Measurements from ENCODE around the gene EPHB1.

Gene EPHB1

DNA sequence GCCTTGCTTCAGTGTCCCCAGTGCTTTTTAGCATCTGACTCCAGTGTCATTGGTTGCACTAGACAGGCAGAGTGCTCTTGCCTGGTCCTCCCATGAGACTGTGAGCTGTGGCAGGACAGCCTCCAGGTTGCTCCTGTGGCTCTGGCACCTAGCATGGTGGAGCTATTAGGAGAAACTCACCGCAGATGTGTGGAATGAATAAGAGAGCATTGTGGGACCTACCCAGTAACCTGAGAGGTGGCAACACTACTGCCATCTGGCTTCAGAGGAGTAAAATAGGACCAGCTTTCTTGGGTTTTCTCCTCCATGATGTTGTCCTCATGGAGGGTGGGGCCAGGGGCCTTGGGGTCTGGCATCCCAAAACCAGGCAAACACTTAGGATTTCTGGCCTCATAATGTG lies 183.6 kb downstream of the EPHB1 start:
- no peak overlapping the region for H3K4me3 ChIP-seq (ENCODE audit: low read depth, low read length)
- CTCF ChIA-PET: interaction anchor here (1.5 kb wide), 1 partner anchor 26 kb away, joined by 3 read pairs; no protein-coding TSS in a partner anchor
- TF ChIP-seq, protein P1, sequence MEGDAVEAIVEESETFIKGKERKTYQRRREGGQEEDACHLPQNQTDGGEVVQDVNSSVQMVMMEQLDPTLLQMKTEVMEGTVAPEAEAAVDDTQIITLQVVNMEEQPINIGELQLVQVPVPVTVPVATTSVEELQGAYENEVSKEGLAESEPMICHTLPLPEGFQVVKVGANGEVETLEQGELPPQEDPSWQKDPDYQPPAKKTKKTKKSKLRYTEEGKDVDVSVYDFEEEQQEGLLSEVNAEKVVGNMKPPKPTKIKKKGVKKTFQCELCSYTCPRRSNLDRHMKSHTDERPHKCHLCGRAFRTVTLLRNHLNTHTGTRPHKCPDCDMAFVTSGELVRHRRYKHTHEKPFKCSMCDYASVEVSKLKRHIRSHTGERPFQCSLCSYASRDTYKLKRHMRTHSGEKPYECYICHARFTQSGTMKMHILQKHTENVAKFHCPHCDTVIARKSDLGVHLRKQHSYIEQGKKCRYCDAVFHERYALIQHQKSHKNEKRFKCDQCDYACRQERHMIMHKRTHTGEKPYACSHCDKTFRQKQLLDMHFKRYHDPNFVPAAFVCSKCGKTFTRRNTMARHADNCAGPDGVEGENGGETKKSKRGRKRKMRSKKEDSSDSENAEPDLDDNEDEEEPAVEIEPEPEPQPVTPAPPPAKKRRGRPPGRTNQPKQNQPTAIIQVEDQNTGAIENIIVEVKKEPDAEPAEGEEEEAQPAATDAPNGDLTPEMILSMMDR (IDR thresholded peaks at IDR 0.05; ENCODE audit: insufficient read depth, low read length, missing control alignments): no peak
- DNase-seq (ENCODE audit: low read depth, low spot score): no peak
- POLR2A ChIA-PET: no interaction called here

DNA sequence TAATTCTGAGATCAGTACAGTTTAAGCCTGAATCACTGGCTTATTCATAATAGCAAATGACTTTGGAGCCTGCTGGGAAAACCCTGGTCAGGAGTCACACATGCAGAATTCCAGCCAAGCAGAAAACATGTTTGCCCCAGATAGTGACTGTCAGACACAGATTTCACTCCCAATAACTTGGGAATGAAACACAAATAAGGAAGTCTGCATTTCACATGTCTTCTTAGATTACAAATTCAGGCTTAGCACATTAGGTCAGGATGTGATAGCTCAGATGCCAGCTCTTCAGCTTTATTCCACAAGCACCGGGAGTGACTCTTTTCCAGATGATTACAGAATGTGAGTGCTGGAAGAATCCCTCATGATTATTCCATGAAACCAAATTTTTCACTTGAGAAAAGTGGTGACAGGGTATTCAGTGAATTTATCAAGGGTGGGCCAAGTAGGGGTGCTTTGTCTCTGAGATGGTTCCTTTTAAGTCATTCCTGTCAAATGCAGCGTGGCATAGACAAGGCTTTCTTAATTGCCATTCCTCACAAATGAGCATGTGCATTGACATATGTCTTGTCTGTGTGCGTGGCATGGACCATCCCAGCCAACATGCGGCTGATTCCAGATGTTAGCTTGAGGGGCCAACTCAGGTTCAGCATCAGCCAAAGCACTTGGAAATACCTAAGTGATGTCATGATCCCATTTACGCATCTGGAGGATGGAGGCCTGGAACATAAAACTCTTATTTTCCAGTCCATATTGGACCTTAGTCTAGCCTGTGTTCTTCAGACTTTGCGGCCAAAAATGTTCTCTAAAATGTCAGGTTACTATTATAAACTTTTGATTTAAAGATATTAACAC lies 191.0 kb downstream of the EPHB1 start:
- POLR2A ChIA-PET: no interaction called here
- TF ChIP-seq, protein P1 (IDR thresholded peaks at IDR 0.05; ENCODE audit: insufficient read depth, low read length, missing control alignments): no peak
- no peak overlapping the region for H3K4me3 ChIP-seq (ENCODE audit: low read depth, low read length)
- CTCF ChIA-PET: no interaction called here
- no peak for DNase-seq (ENCODE audit: low read depth, low spot score)

DNA sequence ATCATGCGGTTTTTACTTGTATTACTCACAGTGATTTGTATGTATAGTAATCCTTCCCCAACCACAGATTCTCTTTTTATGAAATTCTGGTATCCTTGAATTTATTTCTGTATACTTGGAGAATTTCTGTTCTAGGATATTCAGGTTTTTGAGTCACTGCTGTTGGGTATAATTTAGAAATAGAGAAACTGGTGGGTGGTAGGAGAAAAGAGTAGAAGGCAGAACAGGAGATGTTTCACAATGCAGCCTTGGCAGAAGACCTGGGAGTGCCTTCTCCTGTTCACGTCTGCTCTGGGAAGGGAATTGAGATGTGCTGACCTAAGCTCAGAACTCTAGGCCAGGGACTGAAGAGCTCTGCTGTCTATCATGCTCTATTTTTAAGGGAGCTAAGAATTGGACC lies 193.6 kb downstream of the EPHB1 start:
- H3K4me3 ChIP-seq (ENCODE audit: low read depth, low read length): no peak overlapping the region
- TF ChIP-seq, protein P1 (IDR thresholded peaks at IDR 0.05; ENCODE audit: insufficient read depth, low read length, missing control alignments): no peak
- no peak for DNase-seq (ENCODE audit: low read depth, low spot score)
- CTCF ChIA-PET: no interaction called here
- POLR2A ChIA-PET: no interaction called here

DNA sequence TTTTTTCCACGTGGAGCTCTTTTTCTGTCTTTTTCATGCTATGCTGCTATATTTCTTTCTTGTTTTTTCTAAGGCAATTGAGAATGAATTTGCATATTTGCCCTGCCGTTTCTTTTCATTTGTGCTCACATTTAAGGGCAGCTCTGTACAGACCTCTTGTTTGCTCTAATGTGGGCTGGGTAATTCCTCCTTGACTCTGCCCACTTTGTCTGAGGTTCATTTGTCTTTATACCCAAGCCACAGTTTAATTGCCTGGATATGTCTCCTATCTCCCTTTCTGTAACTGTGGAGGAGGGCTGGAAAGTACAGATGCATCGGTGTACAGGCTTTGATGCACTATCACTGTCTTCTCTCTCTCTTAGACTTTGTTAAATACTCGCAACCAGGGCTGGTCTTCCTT lies 195.9 kb downstream of the EPHB1 start:
- POLR2A ChIA-PET: no interaction called here
- no peak for DNase-seq (ENCODE audit: low read depth, low spot score)
- TF ChIP-seq, protein P1 (IDR thresholded peaks at IDR 0.05; ENCODE audit: insufficient read depth, low read length, missing control alignments): no peak
- H3K4me3 ChIP-seq (ENCODE audit: low read depth, low read length): no peak overlapping the region
- CTCF ChIA-PET: no interaction called here

DNA sequence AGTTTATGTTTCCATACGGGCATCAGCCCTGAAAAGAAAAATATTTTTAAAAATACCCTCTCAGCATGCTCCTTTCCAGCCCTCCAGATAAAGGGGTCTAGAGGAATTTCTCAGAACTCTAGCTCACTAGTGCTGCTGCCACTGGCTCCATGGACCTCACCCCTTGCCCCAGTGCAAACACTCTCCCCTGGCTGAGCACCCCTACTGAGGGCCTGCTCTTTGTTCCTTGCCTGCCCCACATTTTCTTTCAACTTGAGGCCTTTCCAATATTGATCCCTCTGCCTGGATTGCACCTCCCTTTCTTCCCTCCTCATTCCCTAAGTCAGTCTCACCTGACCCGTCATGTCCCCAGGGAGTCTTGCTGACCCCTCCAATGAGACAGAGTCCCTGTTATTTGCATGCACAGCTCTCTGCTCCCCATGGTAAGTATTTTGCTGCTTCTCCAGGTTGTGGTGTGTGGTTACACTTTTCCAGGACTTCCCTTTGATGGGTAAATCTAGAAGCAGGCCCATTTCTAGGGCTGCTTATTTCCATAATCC lies 196.5 kb downstream of the EPHB1 start:
- DNase-seq (ENCODE audit: low read depth, low spot score): no peak
- ChIA-PET CTCF (no interaction called here), POLR2A (no interaction called here)
- no peak overlapping the region for H3K4me3 ChIP-seq (ENCODE audit: low read depth, low read length)
- TF ChIP-seq, protein P1 (IDR thresholded peaks at IDR 0.05; ENCODE audit: insufficient read depth, low read length, missing control alignments): no peak

DNA sequence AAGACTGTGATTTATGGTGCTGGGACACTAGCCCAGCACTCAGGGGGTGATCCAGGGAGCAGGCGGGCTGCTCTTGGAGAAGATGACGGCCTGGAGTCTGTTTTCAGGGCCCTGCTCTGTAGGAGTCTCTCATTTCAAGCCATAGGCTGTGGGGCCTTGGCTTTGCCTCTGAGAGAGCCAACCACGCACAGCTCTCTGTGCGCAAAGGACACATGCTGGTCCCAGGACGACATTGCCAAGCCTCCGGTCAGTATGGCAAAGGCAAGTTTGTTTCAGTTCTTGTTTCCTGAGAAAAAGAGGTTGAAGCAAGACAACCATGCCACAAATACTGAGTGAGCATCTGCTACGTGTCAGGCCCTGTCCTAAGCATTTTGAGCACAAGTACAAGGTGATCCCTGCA lies 197.1 kb downstream of the EPHB1 start:
- TF ChIP-seq, protein P1 (IDR thresholded peaks at IDR 0.05; ENCODE audit: insufficient read depth, low read length, missing control alignments): no peak
- ChIA-PET CTCF (no interaction called here), POLR2A (no interaction called here)
- no peak overlapping the region for H3K4me3 ChIP-seq (ENCODE audit: low read depth, low read length)
- DNase-seq (ENCODE audit: low read depth, low spot score): no peak

Data from AG04449 (cell line).